Measurements from ENCODE around the gene RBM4B. TPM values are rescaled to one million over a fixed set of nuclear protein-coding genes. Genes with fewer than 3 reads are reported as not detected.
A peak's percentile ranks its signal among the peaks of the same experiment; 100 is the strongest.

The RBM4B gene
- total RNA-seq, 1 donor from 2014 or later: 61.2 TPM

DNA sequence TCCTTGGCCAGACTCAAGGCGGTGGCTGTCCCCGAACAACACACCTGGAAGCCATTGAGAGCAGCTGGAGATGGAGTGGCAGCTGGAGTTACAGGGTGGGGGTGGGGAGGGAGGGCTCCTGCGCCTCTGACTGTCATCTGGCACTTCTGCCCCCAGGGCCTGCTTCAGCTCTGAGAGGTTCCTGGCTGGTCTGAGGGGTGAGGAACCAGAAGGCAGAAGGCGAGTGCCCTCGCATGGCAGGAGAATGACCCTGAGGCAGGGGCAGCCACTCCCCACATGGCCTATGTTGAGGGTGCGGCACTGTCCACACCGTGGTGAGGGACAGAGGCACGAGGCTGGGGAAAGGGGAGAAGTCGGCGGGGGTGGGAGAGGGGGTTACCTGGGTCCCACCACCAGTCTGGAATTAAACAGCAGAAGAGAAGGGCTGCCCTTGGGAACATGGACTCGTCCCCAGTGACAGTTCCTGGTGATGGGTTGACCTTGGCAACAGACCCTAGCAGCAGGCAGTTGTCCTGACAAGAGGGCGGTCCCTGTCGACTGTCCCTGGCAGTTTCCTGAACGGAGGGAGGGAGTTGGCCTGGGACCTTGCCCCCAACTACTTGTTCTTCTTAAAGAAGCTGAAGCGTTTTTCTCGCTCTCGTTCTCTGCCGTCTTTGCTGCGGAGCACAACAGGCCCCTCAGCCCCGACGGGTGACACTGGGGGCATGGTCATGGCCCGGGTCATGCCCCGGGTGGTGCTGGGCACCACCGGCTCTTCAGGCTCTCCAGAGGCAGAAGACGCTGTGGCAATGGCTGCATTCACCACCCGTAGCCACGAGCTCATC, 7.8 kb upstream of the RBM4B start:
- no peak for DNase-seq
- H3K27ac Mint-ChIP-seq (ENCODE audit: unreplicated experiment): peak overlapping the region; percentile 83
- no peak overlapping the region for H3K4me3 Mint-ChIP-seq (ENCODE audit: unreplicated experiment)
- H3K9me3 Mint-ChIP-seq (ENCODE audit: unreplicated experiment): peaks cover 24% of the 10 kb centered on the region
- H3K27me3 Mint-ChIP-seq (ENCODE audit: unreplicated experiment): peaks cover 18% of the 10 kb centered on the region
- TF ChIP-seq, protein P1, sequence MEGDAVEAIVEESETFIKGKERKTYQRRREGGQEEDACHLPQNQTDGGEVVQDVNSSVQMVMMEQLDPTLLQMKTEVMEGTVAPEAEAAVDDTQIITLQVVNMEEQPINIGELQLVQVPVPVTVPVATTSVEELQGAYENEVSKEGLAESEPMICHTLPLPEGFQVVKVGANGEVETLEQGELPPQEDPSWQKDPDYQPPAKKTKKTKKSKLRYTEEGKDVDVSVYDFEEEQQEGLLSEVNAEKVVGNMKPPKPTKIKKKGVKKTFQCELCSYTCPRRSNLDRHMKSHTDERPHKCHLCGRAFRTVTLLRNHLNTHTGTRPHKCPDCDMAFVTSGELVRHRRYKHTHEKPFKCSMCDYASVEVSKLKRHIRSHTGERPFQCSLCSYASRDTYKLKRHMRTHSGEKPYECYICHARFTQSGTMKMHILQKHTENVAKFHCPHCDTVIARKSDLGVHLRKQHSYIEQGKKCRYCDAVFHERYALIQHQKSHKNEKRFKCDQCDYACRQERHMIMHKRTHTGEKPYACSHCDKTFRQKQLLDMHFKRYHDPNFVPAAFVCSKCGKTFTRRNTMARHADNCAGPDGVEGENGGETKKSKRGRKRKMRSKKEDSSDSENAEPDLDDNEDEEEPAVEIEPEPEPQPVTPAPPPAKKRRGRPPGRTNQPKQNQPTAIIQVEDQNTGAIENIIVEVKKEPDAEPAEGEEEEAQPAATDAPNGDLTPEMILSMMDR (IDR thresholded peaks at IDR 0.05; ENCODE audit: partially characterized antibody, unreplicated experiment): no peak
- H3K36me3 Mint-ChIP-seq (ENCODE audit: unreplicated experiment): peaks cover 7% of the 10 kb centered on the region
- peaks cover 13% of the 10 kb centered on the region for H3K4me1 Mint-ChIP-seq (ENCODE audit: low read depth, unreplicated experiment)

DNA sequence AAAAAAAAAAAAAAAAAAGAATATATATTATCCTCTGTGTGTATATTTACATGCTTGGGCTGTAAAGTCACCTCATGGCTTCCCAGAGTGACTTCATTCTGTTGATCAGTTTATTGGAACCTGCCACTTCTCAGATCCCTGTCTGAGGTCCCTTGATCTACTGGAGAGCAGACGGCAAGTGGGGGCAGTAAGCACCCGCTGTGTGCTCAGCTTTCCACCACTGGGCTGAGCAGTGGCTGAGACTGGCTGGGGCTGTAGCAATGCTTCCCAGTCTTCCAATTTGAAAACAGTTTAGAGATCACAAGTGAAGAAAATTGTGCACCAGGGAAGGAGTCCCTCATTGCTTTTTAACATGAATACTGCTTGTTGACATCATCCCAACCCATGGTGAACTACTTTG, 6.9 kb upstream of the RBM4B start:
- TF ChIP-seq, protein P1 (IDR thresholded peaks at IDR 0.05; ENCODE audit: partially characterized antibody, unreplicated experiment): no peak
- Mint-ChIP-seq H3K9me3 (ENCODE audit: unreplicated experiment) (peaks cover 26% of the 10 kb centered on the region), H3K27me3 (ENCODE audit: unreplicated experiment) (peaks cover 18% of the 10 kb centered on the region), H3K4me1 (ENCODE audit: low read depth, unreplicated experiment) (peaks cover 13% of the 10 kb centered on the region), H3K36me3 (ENCODE audit: unreplicated experiment) (peaks cover 7% of the 10 kb centered on the region), H3K4me3 (ENCODE audit: unreplicated experiment) (no peak overlapping the region), H3K27ac (ENCODE audit: unreplicated experiment) (peak overlapping the region; percentile 83)
- no peak for DNase-seq

DNA sequence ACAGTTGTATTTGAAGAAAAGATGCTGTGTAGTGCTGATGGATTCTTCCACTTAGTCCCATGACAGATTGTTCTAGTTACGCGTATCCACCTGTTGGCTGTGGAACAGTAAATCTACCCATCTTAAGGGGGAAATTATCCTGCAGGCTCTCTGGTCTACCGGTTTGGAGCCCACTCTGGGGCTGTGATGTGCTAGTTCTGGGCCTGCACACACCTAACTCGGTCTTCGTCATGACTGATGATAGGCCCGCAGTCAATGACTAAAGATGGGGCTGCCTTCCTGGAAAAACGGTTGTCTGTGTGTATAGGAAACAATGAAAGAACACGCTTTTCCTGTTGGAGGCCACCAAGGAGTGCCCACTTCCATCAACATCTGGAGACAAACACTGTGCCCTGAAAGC, 6.2 kb upstream of the RBM4B start:
- no peak for DNase-seq
- H3K4me3 Mint-ChIP-seq (ENCODE audit: unreplicated experiment): no peak overlapping the region
- peak overlapping the region; percentile 22 for H3K27ac Mint-ChIP-seq (ENCODE audit: unreplicated experiment)
- peaks cover 13% of the 10 kb centered on the region for H3K4me1 Mint-ChIP-seq (ENCODE audit: low read depth, unreplicated experiment)
- H3K27me3 Mint-ChIP-seq (ENCODE audit: unreplicated experiment): peaks cover 18% of the 10 kb centered on the region
- peaks cover 7% of the 10 kb centered on the region for H3K36me3 Mint-ChIP-seq (ENCODE audit: unreplicated experiment)
- peaks cover 26% of the 10 kb centered on the region for H3K9me3 Mint-ChIP-seq (ENCODE audit: unreplicated experiment)
- TF ChIP-seq, protein P1 (IDR thresholded peaks at IDR 0.05; ENCODE audit: partially characterized antibody, unreplicated experiment): no peak

DNA sequence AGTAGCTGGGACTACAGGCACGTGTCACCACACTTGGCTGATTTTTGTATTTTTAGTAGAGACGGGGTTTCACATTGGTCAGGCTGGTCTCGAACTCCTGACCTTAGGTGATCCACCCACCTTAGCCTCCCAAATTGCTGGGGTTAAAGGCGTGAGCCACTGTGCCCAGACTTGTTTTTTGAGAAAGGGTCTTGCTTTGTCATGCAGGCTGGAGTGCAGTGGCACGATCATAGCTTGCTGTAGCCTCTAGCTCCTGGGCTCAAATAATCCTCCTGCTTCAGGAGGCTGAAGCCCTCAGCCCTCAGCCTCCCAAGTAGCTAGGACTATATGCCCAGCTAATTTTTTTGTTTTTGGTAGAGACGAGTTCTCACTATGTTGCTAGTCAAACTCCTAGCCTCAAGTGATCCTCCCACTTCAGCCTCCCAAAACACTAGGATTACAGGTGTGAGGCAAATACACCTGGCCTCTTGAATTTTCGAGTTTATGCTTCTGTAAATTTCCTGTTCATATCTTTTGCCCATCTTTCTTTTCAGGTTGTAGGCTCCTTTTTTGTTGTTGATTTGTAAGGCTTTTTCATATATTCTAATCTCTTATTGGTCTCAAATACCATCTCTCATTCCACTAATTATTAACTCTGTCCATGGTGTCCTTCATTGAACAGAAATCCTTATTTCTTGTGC, 3.4 kb upstream of the RBM4B start:
- no peak for DNase-seq
- Mint-ChIP-seq H3K27me3 (ENCODE audit: unreplicated experiment) (peaks cover 25% of the 10 kb centered on the region), H3K4me1 (ENCODE audit: low read depth, unreplicated experiment) (peaks cover 14% of the 10 kb centered on the region), H3K27ac (ENCODE audit: unreplicated experiment) (no peak overlapping the region), H3K4me3 (ENCODE audit: unreplicated experiment) (no peak overlapping the region), H3K36me3 (ENCODE audit: unreplicated experiment) (peaks cover 7% of the 10 kb centered on the region), H3K9me3 (ENCODE audit: unreplicated experiment) (peaks cover 25% of the 10 kb centered on the region)
- TF ChIP-seq, protein P1 (IDR thresholded peaks at IDR 0.05; ENCODE audit: partially characterized antibody, unreplicated experiment): no peak

All from glutamatergic neuron (in vitro differentiated cells).